Fibroblast of skin of right biceps (primary cell): ENCODE measurements around the gene DTD2.

Experiments used
- DNase-seq: peaks from one replicate; pipeline ENCODE4 v3.0.0-alpha.2; 2013

Gene DTD2

DNA sequence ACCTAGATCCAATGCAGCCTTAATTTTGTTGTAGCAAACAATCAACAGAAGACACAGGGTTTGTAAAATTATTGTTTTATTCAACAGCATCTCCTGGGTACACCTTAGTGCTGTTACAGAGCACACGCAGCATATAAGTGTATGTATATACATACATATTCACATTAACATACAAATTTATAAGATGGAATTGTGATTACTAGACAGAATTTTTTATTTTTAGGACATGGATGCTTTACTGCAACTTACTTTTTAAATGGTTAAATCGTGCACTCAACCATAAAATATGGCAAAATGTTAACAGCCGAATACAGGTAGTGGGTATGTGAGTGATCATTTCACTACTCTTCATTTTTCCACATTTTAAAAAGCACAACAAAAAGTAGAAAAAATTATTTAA lies 53.6 kb downstream of the DTD2 start:
- no peak for DNase-seq

DNA sequence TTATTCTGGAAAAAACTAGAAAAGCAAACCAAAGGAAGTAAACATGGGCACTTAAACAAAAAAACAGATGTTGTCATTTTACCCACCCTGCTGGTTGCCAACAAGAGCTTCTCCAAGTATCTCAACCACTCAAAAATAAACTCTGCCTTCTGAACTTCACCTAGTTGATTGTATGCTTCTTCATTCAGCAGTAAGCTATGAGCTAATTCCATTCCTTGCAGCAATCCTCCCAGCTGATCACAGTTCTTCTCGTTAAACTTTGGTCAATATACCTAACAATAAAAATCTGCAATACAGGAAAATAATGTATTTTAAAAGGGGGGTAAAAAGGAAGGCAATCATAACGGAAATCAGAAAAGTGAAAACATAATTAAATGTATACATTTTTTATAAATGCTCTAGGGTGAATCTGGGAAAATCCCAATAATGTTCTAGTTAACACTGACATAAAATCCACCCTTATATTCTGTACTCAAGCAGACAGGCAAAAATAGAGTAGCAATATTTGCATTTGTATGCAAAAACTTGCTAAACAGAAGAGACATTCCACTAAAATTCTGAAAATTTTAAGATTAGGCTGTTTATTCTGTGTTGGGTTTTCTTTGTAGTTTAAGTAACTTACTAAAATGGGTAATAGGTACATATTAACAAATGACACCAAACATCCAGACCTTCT lies 54.4 kb downstream of the DTD2 start:
- DNase-seq = no peak

GRCh38 chr14:31401369-31401932 lies 55.9 kb downstream of the DTD2 start:
- DNase-seq = no peak

GRCh38 chr14:31400031-31400638 lies 57.2 kb downstream of the DTD2 start:
- no peak for DNase-seq
